VCaP (cell line): ENCODE measurements around the gene ARL8B.

Experiments used
- H3K27ac ChIP-seq: fragments of 450-650 bp; 2 replicates; pipeline ENCODE4 v1.5.1; 2017
- TF ChIP-seq, protein P1 (sequence below): fragments of 450-650 bp; conservative IDR thresholded peaks from 2 replicates; pipeline ENCODE4 v1.5.1; 2017; ENCODE audit warnings: mild to moderate bottlenecking, moderate library complexity

ARL8B gene

DNA sequence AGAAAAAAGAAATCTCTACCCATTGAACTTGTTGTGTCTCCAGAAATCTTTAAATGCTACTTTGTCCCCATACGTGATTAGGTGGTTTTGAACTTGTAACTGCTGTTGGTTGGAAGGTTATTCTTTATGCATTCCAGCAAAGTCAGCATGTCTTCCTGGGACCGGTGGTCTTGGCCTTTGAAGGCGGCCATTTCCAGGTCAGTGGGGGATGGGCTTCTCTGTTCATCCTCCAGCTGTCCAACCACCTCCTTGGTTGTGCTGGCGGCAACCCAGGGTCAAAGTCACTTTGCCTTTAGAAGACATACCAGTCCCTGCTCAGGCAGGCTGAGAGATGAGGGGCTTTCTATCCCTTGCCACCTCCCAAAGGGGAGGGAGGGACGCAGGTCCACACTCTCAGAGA, 37.9 kb upstream of the ARL8B start:
- TF ChIP-seq, protein P1, sequence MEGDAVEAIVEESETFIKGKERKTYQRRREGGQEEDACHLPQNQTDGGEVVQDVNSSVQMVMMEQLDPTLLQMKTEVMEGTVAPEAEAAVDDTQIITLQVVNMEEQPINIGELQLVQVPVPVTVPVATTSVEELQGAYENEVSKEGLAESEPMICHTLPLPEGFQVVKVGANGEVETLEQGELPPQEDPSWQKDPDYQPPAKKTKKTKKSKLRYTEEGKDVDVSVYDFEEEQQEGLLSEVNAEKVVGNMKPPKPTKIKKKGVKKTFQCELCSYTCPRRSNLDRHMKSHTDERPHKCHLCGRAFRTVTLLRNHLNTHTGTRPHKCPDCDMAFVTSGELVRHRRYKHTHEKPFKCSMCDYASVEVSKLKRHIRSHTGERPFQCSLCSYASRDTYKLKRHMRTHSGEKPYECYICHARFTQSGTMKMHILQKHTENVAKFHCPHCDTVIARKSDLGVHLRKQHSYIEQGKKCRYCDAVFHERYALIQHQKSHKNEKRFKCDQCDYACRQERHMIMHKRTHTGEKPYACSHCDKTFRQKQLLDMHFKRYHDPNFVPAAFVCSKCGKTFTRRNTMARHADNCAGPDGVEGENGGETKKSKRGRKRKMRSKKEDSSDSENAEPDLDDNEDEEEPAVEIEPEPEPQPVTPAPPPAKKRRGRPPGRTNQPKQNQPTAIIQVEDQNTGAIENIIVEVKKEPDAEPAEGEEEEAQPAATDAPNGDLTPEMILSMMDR = no peak
- H3K27ac ChIP-seq = no peak overlapping the region

DNA sequence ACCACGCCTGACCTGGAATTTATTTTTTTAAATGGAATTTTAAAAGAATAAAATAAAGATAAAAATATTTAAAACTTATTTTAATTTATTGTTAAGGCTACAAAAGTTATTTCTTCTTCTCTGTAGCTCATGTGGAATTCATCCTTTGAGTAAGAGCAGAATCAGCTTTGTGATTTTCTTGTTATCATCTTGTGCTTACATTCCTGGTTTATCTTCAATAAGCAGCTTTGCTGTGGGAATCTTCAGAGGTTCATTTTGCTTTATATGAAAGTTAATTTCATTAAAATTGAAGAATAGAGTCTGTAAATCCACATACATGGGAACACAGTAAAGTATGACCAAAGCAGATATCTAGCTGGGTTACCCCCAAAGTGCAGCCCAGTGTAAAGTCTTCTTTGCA, 35.4 kb upstream of the ARL8B start:
- H3K27ac ChIP-seq = no peak overlapping the region
- TF ChIP-seq, protein P1 = no peak

DNA sequence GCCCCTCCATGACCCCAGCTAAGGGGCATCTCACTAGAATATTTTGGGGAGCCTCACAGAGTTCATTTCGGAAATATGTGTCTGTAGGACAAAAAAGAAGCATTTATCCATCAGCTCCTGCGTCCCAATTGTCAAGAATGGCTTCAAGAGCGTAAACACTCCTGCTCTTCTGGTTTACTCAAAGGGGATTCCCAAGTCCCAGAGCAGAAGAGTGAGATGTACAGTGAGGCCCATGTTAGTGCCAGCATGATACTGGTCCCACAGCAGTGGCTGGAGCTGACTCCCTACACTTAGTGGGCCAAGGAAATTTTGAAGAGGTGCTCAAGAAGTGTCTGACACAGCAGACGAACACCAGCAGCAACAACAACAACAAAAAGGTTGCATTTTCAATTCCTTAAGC, 34.9 kb upstream of the ARL8B start:
- H3K27ac ChIP-seq = no peak overlapping the region

DNA sequence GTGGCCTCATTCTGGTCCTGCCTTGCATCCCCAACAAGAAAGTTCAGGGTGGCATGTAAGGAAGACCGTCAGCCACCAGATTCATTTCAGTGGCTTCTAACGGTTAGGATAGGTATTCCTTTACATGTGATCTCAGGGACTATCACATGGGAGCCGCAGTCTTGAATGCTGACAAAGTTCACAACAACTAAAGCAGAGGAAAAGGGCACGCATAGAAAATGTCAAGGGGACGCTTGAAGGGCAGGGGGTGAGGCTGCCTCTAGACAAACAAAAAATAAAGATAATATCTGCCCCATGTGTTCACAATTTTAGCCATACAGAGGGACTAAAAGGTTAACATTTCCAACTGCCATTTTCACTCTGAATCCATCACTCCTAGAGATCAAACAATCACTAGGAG, 31.9 kb upstream of the ARL8B start:
- H3K27ac ChIP-seq = no peak overlapping the region
- TF ChIP-seq, protein P1 = no peak

More for the DNA sequence above, 34.9 kb upstream of the ARL8B start:
- TF ChIP-seq, protein P1 = no peak

DNA sequence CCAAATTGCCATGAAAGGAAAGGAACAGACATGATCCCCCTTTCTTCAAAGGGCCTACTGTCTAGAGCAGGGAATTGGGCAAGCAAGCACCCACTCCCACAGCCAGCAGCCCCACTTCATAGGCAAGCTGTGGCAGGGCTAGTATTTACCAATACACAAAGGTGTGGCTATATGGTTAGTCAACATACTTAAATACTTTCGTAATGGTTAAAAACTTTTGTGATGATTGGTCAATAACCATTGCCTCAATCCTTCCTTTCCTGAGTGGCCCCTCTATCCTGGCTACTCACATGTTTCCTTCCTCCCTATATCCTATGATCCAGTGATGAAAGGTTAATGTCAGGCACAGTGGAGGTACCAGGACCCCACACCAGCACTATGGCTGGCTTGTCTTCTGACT, 30.1 kb upstream of the ARL8B start:
- TF ChIP-seq, protein P1 = no peak
- no peak overlapping the region for H3K27ac ChIP-seq

DNA sequence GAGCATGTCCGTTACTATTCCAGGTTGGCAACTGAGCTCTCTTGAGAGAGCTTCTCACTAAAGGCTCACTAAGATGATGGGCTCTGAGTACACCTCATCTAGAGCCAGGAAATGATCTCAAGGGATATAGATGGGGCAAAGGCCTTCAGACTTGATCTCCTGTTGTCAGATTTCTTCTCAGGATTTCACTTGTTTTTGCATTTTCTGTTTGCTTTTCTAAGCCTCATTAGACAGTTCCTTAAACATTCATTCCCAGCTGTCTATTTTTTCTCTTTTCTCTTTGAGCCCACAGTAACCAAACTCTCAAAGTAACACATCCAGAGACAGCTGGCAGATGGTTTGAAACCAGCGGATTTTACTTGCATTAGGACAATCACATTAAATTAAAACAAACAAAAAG, 28.4 kb upstream of the ARL8B start:
- TF ChIP-seq, protein P1 = no peak
- H3K27ac ChIP-seq = no peak overlapping the region

DNA sequence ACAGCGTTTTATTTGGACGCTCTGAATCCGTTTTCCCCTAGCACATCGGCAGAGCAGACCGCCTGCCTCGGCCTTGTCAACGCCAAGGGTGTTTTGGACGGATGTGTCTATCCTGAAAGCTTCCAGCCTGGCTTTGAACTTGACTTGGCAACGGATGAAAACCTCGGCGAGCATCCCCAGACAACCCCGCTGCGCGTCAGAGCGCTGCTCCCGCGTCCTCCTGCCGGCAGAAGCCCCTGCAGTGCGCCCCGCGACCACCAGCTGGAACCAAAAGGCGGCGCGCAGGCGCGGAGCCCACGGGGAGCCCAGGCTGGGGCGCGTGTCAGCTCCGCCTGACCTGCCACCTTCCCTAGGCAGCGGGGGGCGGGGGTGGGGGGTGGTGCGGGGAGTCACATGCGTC, 26.2 kb upstream of the ARL8B start:
- TF ChIP-seq, protein P1 = no peak
- H3K27ac ChIP-seq = no peak overlapping the region
